Glomerular endothelial cell (primary cell): ENCODE data around the gene SMPDL3B. TPM values are rescaled to one million over a fixed set of nuclear protein-coding genes. Genes with fewer than 3 reads are reported as not detected.

ENCODE experiments used
- total RNA-seq: library from RNA; depleted of rRNA; stranded (reverse); fragments of >200 nt; gene quantifications from 2 replicates; pipeline ENCODE4 v1.2.3, GENCODE V29; 2015

SMPDL3B gene
- total RNA-seq, 1 donor from 2014 or later = not detected

Other genes with a start within 250 kb of the SMPDL3B start
- 6.5 and 6.8 TPM in 2 replicates for gene FAM76A, start 209.0 kb upstream of the SMPDL3B start, total RNA-seq
- gene STX12, start 161.8 kb upstream of the SMPDL3B start, total RNA-seq = 134 and 140 TPM in 2 replicates
- 32.7 and 40.7 TPM in 2 replicates for gene PPP1R8, start 104.2 kb upstream of the SMPDL3B start, total RNA-seq
- gene THEMIS2, start 62.5 kb upstream of the SMPDL3B start, total RNA-seq = 20.2 and 29.5 TPM in 2 replicates
- 21.4 and 32.5 TPM in 2 replicates for gene RPA2, start 20.4 kb upstream of the SMPDL3B start, total RNA-seq
- gene XKR8, start 25.0 kb downstream of the SMPDL3B start, total RNA-seq = 11.1 and 14.5 TPM in 2 replicates
- gene EYA3, start 153.6 kb downstream of the SMPDL3B start, total RNA-seq = 15.5 and 20.2 TPM in 2 replicates
- not detected in 2 replicates for gene PTAFR, start 241.7 kb downstream of the SMPDL3B start, total RNA-seq